ENCODE measurements around the gene GREM2. TPM values are rescaled to one million over a fixed set of nuclear protein-coding genes. Genes with fewer than 3 reads are reported as not detected.
A peak's percentile ranks its signal among the peaks of the same experiment; 100 is the strongest.

Gene GREM2
- total and polyA plus RNA-seq, 2 of the 4 experiments (the other 2 are of a cell fraction) = 3.0 to 14.2 TPM

DNA sequence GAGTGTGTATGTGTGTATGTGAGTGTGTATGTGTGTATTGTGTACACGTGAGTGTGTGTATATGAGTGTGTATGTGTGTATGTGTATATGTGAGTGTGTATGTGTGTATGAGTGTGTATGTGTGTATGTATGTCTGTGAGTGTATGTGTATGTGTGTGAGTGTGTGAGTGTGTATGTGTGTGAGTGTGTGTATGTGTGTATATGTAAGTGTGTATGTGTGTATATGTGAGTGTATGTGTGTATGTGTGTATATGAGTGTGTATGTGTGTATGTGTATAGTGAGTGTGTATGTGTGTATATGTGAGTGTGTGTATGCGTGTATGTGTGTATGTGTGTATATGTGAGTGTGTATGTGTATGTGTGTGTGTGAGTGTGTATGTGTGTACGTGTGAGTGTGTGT is 49.2 kb downstream of the GREM2 start:
- Histone ChIP-seq H2BK15ac (ENCODE audit: low read depth, low read length) (peak overlapping the region; percentile 29; the same call in 1 of the 3 replicates), H3K14ac (replicated peaks; ENCODE audit: low read depth, low read length) (0 out of 2 replicates have a peak overlapping the region, but pooled peaks have one; percentile 8), H3K27me3 (ENCODE audit: control insufficient read depth, insufficient read depth, low read length) (no peaks in the 10 kb centered on the region), H3K9me1 (ENCODE audit: insufficient read depth, low read length) (peaks cover 8% of the 10 kb centered on the region; the same call in 1 of the 2 replicates), H4K8ac (ENCODE audit: low read depth in 2 of 2, low read length in 2 of 2) (peak overlapping the region in 1 of 2 experiments; percentile 14; a peak in 1 of 4 replicates), H3K4me1 (ENCODE audit: control insufficient read depth, insufficient read depth, low read length) (peaks cover 2% of the 10 kb centered on the region), H3K79me1 (ENCODE audit: low read depth in 1 of 2, low read length in 2 of 2) (peaks cover 6 to 11% of the 10 kb centered on the region in 2 experiments; a peak in 2 of 4 replicates), H3K56ac (ENCODE audit: extremely low read depth, insufficient read depth, low read length) (no peak overlapping the region), H4K5ac (ENCODE audit: low read depth, low read length) (no peak overlapping the region), H4K91ac (ENCODE audit: insufficient read depth, low read depth, low read length) (no peak overlapping the region), H2BK20ac (ENCODE audit: low read depth, low read length) (peak overlapping the region; percentile 30; the same call in 1 of the 2 replicates), H2BK120ac (ENCODE audit: low read depth, low read length) (peak overlapping the region; percentile 4; the same call in 1 of the 2 replicates), H3K4me2 (ENCODE audit: low read depth, low read length) (no peak overlapping the region), H2AFZ (replicated peaks; ENCODE audit: low read length, poor library complexity) (no peak overlapping the region), H2AK5ac (ENCODE audit: low read depth, low read length) (peak overlapping the region; percentile 62; the same call in 1 of the 2 replicates), H3K27ac (ENCODE audit: insufficient read depth, low read length) (no peak overlapping the region), H3K4ac (ENCODE audit: low read depth, low read length) (no peak overlapping the region; the same call in 1 of the 2 replicates), H3K4me3 (ENCODE audit: insufficient read depth, low read depth, low read length) (no peak overlapping the region), H3K9ac (ENCODE audit: low read depth, low read length) (no peak overlapping the region), H3K23ac (ENCODE audit: low read depth, low read length) (no peak overlapping the region), H3K9me3 (ENCODE audit: control insufficient read depth, insufficient read depth, low read length) (no peaks in the 10 kb centered on the region), H2AK9ac (replicated peaks; ENCODE audit: low read depth, low read length, poor library complexity) (no peak overlapping the region), H3K36me3 (ENCODE audit: control insufficient read depth, insufficient read depth, low read length) (no peaks in the 10 kb centered on the region; the same call in 1 of the 2 replicates), H3K18ac (ENCODE audit: low read depth, low read length) (peak overlapping the region; percentile 46; the same call in 1 of the 2 replicates), H2BK5ac (ENCODE audit: low read depth, low read length, poor library complexity, severe bottlenecking) (peak overlapping the region; percentile 83), H4K20me1 (ENCODE audit: insufficient read depth, low read length) (no peaks in the 10 kb centered on the region)
- intact Hi-C loops (cut with micrococcal nuclease) = loop anchor here (5.0 kb wide), 1 partner anchor 35 kb away; no protein-coding TSS in a partner anchor
- DNase-seq = no peak
- no TSS peak for BruUV-seq (replicated peaks)
- 90 to 98% methylated on average over 2 to 3 of the region's 3 CpGs for WGBS, 2 experiments (ENCODE audit: extremely low coverage in 2 of 2, insufficient read length in 1 of 2)
- ATAC-seq (ENCODE audit: low read depth) = no peak
- no peak for TF ChIP-seq RCOR1 (IDR thresholded peaks at IDR 0.05; ENCODE audit: insufficient replicate concordance, low read length)
- TF ChIP-seq RAD21 (IDR thresholded peaks at IDR 0.05; ENCODE audit: low read length) = no peak
- TF ChIP-seq MXI1 (IDR thresholded peaks at IDR 0.05; ENCODE audit: borderline replicate concordance, low read depth, low read length) = no peak
- TF ChIP-seq, protein P1, sequence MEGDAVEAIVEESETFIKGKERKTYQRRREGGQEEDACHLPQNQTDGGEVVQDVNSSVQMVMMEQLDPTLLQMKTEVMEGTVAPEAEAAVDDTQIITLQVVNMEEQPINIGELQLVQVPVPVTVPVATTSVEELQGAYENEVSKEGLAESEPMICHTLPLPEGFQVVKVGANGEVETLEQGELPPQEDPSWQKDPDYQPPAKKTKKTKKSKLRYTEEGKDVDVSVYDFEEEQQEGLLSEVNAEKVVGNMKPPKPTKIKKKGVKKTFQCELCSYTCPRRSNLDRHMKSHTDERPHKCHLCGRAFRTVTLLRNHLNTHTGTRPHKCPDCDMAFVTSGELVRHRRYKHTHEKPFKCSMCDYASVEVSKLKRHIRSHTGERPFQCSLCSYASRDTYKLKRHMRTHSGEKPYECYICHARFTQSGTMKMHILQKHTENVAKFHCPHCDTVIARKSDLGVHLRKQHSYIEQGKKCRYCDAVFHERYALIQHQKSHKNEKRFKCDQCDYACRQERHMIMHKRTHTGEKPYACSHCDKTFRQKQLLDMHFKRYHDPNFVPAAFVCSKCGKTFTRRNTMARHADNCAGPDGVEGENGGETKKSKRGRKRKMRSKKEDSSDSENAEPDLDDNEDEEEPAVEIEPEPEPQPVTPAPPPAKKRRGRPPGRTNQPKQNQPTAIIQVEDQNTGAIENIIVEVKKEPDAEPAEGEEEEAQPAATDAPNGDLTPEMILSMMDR (conservative IDR thresholded peaks at IDR 0.05; ENCODE audit: low read depth, low read length) = no peak
- no peak for TF ChIP-seq BHLHE40 (IDR thresholded peaks at IDR 0.05; ENCODE audit: low read depth, low read length)
- TF ChIP-seq CHD1 (IDR thresholded peaks at IDR 0.05; ENCODE audit: low read depth, low read length) = no peak
- TF ChIP-seq, protein P2, sequence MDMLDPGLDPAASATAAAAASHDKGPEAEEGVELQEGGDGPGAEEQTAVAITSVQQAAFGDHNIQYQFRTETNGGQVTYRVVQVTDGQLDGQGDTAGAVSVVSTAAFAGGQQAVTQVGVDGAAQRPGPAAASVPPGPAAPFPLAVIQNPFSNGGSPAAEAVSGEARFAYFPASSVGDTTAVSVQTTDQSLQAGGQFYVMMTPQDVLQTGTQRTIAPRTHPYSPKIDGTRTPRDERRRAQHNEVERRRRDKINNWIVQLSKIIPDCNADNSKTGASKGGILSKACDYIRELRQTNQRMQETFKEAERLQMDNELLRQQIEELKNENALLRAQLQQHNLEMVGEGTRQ (IDR thresholded peaks at IDR 0.05; ENCODE audit: low read depth, low read length) = no peak
- TF ChIP-seq RFX5 (IDR thresholded peaks at IDR 0.05; ENCODE audit: low read depth, low read length) = no peak
- TF ChIP-seq SMC3 (IDR thresholded peaks at IDR 0.05; ENCODE audit: low read depth, low read length) = no peak
- TF ChIP-seq MAZ (IDR thresholded peaks at IDR 0.05; ENCODE audit: borderline replicate concordance, low read depth, low read length) = no peak
- TF ChIP-seq, protein P3, sequence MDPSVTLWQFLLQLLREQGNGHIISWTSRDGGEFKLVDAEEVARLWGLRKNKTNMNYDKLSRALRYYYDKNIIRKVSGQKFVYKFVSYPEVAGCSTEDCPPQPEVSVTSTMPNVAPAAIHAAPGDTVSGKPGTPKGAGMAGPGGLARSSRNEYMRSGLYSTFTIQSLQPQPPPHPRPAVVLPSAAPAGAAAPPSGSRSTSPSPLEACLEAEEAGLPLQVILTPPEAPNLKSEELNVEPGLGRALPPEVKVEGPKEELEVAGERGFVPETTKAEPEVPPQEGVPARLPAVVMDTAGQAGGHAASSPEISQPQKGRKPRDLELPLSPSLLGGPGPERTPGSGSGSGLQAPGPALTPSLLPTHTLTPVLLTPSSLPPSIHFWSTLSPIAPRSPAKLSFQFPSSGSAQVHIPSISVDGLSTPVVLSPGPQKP (IDR thresholded peaks at IDR 0.05; ENCODE audit: borderline replicate concordance, low read depth, low read length) = no peak
- no peak for TF ChIP-seq NFE2L2 (IDR thresholded peaks at IDR 0.05; ENCODE audit: low read depth, low read length)
- no peak for TF ChIP-seq CEBPB (IDR thresholded peaks at IDR 0.05; ENCODE audit: low read depth, low read length)
- TF ChIP-seq POLR2A (IDR thresholded peaks at IDR 0.05; ENCODE audit: low read depth, low read length) = no peak
- TF ChIP-seq FOS (IDR thresholded peaks at IDR 0.05; ENCODE audit: low read depth, low read length) = no peak
- TF ChIP-seq MAFK (IDR thresholded peaks at IDR 0.05; ENCODE audit: low read depth, low read length) = no peak
- dilution Hi-C loops (cut with HindIII; ENCODE audit: low sequenced_read_pairs, unreplicated experiment) = no loop called here
- CTCF ChIA-PET = no interaction called here
- in situ Hi-C loops (cut with MboI; ENCODE audit: low sequenced_read_pairs) = no loop called here
- POLR2A ChIA-PET (ENCODE audit: unreplicated experiment) = no interaction called here

All from IMR-90 (cell line).